Activated CD4-positive, alpha-beta T cell treated with anti-CD3 and anti-CD28 coated beads, Interleukin-2, Interleukin-6, amounts not matched to agents 100 ng/mL and 50 ng/mL, durations not matched to agents 16 hours and 8 hours (primary cell): ENCODE data around the gene DNAJC22.
"Not testable (repeated sequence)": the region's sequence is repeated elsewhere in the genome, so short reads cannot be mapped to it uniquely, and the experiment has no call there.

Experiments used
- DNase-seq: peaks from one replicate; pipeline ENCODE4 v3.0.0-alpha.2; 2020

The DNAJC22 gene

GRCh38 chr12:49331380-49332222 lies 15.1 kb upstream of the DNAJC22 start:
- no peak for DNase-seq

- DNase-seq, result no peak
Measured at GRCh38 chr12:49332441-49332861, 14.2 kb upstream of the DNAJC22 start.

- DNase-seq, result no peak
Measured at GRCh38 chr12:49332891-49333371, 13.8 kb upstream of the DNAJC22 start.

- DNase-seq, result not testable (repeated sequence)
Measured at GRCh38 chr12:49333778-49334177, 12.9 kb upstream of the DNAJC22 start.

GRCh38 chr12:49334226-49334625 lies 12.5 kb upstream of the DNAJC22 start:
- no peak for DNase-seq

GRCh38 chr12:49334681-49335080 lies 12.0 kb upstream of the DNAJC22 start:
- DNase-seq, result no peak

- DNase-seq, result no peak
Measured at GRCh38 chr12:49335118-49335954, 11.4 kb upstream of the DNAJC22 start.

- DNase-seq, result no peak
Measured at GRCh38 chr12:49335955-49336644, 10.6 kb upstream of the DNAJC22 start.

- DNase-seq, result peak; percentile 91
Measured at GRCh38 chr12:49336645-49337584, 9.8 kb upstream of the DNAJC22 start, which contains the start of gene C1QL4. Gene C1QL4, minus strand, starts transcription at chr12:49337188. Its CDS starts 711 bp downstream, at chr12:49336477.

GRCh38 chr12:49338830-49339463 lies 7.7 kb upstream of the DNAJC22 start:
- no peak for DNase-seq

GRCh38 chr12:49339464-49339861 lies 7.2 kb upstream of the DNAJC22 start:
- no peak for DNase-seq

GRCh38 chr12:49340095-49340870 lies 6.4 kb upstream of the DNAJC22 start:
- no peak for DNase-seq

GRCh38 chr12:49340971-49341776 lies 5.5 kb upstream of the DNAJC22 start:
- no peak for DNase-seq

- no peak for DNase-seq
Measured at GRCh38 chr12:49341777-49342065, 5.0 kb upstream of the DNAJC22 start.

GRCh38 chr12:49342066-49342913 lies 4.4 kb upstream of the DNAJC22 start:
- DNase-seq, result peak; percentile 92

- DNase-seq, result no peak
Measured at GRCh38 chr12:49342914-49343731, 3.6 kb upstream of the DNAJC22 start.

- no peak for DNase-seq
Measured at GRCh38 chr12:49344486-49345050, 2.1 kb upstream of the DNAJC22 start.
